ENCODE measurements around the gene DPEP1.

Gene DPEP1

DNA sequence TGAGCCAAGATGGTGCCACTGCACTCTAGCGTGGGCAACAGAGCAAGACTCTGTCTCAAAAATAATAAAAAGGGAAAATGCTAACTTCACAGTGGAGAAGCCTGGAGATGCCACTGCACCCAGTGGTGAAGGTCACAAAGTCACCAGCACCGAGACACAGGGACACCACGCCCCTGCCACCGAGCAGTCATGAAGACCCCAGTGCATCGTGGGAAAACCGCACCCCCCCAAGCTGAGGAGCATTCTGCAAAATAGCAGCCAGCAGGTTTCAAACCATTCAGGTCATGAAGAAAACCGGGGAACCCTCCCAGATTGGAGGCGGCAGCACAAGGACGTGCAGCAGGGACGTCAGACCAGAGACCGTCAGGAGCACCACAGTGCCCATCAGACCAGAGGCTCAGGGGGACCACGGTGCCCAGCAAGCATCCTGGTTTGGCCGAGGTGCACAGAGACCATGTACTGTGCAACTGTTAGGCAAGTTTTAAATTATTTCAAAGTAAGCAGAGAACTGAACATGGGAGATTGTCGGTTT lies 30.4 kb downstream of the DPEP1 start:
- CTCF ChIA-PET = no interaction called here
- POLR2A ChIA-PET = no interaction called here

DNA sequence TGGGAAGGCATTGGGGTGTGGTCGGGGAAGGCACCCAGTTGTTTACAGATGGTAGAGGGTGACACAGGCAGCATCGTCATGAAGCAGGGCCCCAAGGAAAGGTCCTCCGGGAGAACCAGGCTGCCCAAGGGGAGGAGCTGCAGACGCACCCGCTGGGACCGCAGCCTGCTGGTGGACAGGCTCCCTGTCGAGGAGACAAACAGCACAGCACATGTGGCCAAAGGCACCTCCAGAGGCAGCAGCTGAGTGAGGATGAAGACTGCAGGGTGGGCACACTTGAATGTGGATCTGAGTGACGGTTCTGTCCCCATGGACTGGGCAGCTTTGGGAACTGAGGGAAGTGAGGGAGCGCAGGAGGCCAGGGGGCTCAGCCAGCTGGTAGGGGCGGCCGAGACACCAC lies 31.7 kb downstream of the DPEP1 start:
- TF ChIP-seq, protein P1, sequence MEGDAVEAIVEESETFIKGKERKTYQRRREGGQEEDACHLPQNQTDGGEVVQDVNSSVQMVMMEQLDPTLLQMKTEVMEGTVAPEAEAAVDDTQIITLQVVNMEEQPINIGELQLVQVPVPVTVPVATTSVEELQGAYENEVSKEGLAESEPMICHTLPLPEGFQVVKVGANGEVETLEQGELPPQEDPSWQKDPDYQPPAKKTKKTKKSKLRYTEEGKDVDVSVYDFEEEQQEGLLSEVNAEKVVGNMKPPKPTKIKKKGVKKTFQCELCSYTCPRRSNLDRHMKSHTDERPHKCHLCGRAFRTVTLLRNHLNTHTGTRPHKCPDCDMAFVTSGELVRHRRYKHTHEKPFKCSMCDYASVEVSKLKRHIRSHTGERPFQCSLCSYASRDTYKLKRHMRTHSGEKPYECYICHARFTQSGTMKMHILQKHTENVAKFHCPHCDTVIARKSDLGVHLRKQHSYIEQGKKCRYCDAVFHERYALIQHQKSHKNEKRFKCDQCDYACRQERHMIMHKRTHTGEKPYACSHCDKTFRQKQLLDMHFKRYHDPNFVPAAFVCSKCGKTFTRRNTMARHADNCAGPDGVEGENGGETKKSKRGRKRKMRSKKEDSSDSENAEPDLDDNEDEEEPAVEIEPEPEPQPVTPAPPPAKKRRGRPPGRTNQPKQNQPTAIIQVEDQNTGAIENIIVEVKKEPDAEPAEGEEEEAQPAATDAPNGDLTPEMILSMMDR (IDR thresholded peaks at IDR 0.05; ENCODE audit: control extremely low read depth, extremely low read depth, low read depth, missing control alignments) = no peak
- ChIA-PET POLR2A (no interaction called here), CTCF (no interaction called here)
- no peak for DNase-seq (ENCODE audit: extremely low spot score)

More for the DNA sequence above, 30.4 kb downstream of the DPEP1 start:
- TF ChIP-seq, protein P1 (IDR thresholded peaks at IDR 0.05; ENCODE audit: control extremely low read depth, extremely low read depth, low read depth, missing control alignments) = no peak
- DNase-seq (ENCODE audit: extremely low spot score) = no peak

DNA sequence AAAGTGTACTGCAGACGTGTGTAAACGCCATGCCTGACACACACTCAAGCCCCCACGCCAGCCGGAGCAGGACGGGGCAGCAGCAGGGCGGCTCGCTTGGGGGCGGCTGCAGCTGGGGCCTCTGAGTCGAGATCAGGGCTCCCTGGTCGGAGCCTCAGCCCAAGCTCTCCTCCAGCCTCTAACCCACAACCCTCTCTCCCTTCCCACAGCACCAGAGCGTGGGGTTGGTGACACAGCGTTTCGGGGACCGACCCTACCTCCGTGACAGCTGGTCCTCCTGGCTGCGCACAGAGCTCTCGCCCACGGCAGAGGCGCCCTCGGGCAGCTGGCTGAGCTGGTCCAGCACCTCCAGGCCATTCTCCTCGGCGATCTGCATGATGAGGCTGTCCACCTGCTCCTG lies 32.8 kb downstream of the DPEP1 start:
- CTCF ChIA-PET = no interaction called here
- POLR2A ChIA-PET = no interaction called here
- TF ChIP-seq, protein P1 (IDR thresholded peaks at IDR 0.05; ENCODE audit: control extremely low read depth, extremely low read depth, low read depth, missing control alignments) = no peak
- DNase-seq (ENCODE audit: extremely low spot score) = no peak

DNA sequence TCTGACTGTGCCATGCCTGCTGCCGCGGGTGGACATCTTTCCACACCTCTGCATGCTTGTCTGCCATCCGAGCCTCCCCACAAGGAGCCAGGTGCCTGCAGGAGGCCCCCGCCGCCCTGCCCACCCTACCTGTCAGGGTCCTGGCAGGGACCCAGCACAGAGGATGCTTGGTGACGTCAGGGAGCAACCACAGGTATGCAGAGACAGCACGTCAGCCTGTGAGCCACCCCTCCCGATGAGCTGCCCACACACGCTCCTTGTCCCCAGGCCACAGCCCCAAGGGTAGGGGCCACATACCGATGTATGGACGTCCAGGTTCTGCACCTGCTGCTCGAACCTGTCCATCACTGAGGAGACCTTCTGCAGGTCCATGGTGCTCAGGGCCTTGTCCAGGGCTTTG lies 33.5 kb downstream of the DPEP1 start:
- TF ChIP-seq, protein P1 (IDR thresholded peaks at IDR 0.05; ENCODE audit: control extremely low read depth, extremely low read depth, low read depth, missing control alignments) = no peak
- POLR2A ChIA-PET = no interaction called here
- DNase-seq (ENCODE audit: extremely low spot score) = no peak
- CTCF ChIA-PET = no interaction called here

DNA sequence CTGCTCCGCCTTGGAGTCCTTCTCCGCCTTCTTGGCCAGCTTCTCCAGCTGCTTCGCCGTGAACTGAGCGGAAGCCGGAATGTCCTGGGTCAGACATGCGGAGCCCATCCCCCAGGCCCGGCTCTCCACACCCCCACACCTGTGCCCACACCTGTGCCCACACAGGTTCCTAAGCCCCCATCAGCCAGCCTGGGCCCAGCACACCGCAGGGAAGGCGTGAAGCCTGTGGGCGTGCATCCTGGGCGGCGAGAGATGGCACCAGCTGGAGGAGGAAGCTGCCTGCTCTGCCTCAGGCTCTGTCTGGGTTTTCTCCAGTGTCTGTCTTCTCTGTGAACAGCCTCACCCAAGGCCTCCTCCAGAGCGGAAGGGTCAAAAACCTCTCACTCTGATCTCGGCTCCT lies 38.1 kb downstream of the DPEP1 start:
- DNase-seq (ENCODE audit: extremely low spot score) = no peak
- TF ChIP-seq, protein P1 (IDR thresholded peaks at IDR 0.05; ENCODE audit: control extremely low read depth, extremely low read depth, low read depth, missing control alignments) = no peak
- ChIA-PET POLR2A (no interaction called here), CTCF (no interaction called here)

DNA sequence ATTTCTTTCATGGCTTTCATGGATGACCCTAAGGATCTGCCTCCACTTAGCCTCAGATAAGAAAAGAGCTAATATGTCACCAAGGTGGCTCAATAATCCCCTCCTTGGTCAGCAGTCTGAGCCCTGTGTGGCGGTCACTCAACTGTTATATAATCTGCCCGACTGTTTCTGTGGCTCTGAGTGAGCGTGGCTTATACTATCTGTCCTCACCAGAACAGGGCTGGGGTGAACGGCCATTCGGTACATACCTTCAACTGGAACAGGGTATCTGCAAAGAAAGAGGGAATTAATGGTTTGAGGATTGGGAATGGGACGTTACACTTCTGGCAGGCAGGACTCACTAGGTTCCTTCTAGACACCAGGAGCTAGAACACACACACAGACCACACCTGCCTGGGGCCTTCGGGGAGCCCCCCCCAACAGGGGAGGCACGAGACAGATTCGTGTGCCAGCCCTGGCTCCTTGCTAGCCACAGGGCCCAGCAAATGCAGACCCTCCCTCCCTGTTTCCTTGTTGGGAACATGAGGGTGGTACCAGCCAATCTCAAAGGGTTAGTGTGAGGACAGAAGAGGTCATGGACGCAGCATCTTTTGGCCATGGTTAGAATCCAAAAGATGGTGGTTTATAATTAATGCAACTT lies 40.3 kb downstream of the DPEP1 start:
- DNase-seq (ENCODE audit: extremely low spot score) = no peak
- ChIA-PET CTCF (interaction anchor here (0.9 to 3.6 kb wide), 2 partner anchors 10 to 12 kb away, joined by 3 to 8 read pairs; no protein-coding TSS in a partner anchor), POLR2A (interaction anchor here (0.6 kb wide), 1 partner anchor 207 kb away, joined by 3 read pairs; no protein-coding TSS in a partner anchor)
- TF ChIP-seq, protein P1 (IDR thresholded peaks at IDR 0.05; ENCODE audit: control extremely low read depth, extremely low read depth, low read depth, missing control alignments) = no peak
